Fibroblast of pulmonary artery (primary cell): ENCODE data around the gene GPATCH3.
A peak's percentile ranks its signal among the peaks of the same experiment; 100 is the strongest.

ENCODE experiments used
- DNase-seq: peaks from one replicate; pipeline ENCODE4 v3.0.0-alpha.2; 2010; ENCODE audit warnings: low read depth
- H3K4me3 ChIP-seq: replicated peaks from 2 replicates; pipeline ENCODE4 v1.5.1; 2011; ENCODE audit warnings: low read depth, mild to moderate bottlenecking, control low read depth, low read length, moderate library complexity
- TF ChIP-seq, protein P1 (sequence below): IDR thresholded peaks from 2 replicates; pipeline ENCODE4 v1.5.1; 2011; ENCODE audit warnings: mild to moderate bottlenecking, control low read depth, low read length, inconsistent platforms; ENCODE audit errors: missing control alignments

The GPATCH3 gene

GRCh38 chr1:26900815-26901511, 696 bp upstream of the GPATCH3 start:
- TF ChIP-seq, protein P1, sequence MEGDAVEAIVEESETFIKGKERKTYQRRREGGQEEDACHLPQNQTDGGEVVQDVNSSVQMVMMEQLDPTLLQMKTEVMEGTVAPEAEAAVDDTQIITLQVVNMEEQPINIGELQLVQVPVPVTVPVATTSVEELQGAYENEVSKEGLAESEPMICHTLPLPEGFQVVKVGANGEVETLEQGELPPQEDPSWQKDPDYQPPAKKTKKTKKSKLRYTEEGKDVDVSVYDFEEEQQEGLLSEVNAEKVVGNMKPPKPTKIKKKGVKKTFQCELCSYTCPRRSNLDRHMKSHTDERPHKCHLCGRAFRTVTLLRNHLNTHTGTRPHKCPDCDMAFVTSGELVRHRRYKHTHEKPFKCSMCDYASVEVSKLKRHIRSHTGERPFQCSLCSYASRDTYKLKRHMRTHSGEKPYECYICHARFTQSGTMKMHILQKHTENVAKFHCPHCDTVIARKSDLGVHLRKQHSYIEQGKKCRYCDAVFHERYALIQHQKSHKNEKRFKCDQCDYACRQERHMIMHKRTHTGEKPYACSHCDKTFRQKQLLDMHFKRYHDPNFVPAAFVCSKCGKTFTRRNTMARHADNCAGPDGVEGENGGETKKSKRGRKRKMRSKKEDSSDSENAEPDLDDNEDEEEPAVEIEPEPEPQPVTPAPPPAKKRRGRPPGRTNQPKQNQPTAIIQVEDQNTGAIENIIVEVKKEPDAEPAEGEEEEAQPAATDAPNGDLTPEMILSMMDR = no peak
- no peak for DNase-seq
- peak overlapping the region; percentile 85 for H3K4me3 ChIP-seq

DNA sequence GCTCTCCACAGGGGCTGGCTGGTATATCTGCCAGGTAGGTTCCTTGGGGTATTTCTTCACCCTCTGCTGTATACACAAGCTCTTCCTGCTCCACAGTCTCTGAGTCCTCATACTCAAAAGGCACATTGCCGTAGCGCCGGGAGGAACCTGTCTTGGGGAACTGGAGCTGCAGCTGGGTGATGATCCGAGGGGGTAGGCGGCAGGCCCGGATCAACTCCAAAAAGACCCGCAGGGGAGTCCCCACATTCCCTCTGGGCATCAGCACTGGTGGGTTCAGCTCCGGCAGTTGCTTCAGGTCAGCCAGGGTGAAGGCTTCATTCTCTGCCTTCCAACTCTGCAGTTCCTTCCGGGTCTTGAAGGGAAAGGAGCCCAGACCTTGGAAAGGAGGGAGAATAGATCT, 2.9 kb downstream of the GPATCH3 start:
- DNase-seq = no peak
- no peak overlapping the region for H3K4me3 ChIP-seq
- TF ChIP-seq, protein P1 = no peak

- no peak overlapping the region for H3K4me3 ChIP-seq
- TF ChIP-seq, protein P1 = no peak
- DNase-seq = no peak
Observed at GRCh38 chr1:26894263-26894662, 6.0 kb downstream of the GPATCH3 start.

DNA sequence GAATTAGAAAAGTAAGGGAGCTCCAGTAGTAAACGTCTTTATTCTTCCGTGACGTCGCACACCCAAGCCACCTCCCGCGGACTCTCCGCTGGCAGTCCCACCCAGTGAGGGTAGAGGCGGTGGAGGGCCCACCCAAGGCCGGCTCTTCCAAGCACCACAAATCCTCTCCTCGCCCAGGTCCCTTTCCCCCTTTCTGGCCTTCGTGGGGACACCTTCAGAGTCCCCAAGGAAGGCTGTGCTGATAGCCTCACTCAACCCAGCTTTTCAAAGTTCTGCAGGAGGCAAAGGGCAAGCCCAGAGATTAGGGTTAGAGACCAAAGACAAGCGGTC, 9.8 kb downstream of the GPATCH3 start:
- TF ChIP-seq, protein P1 = no peak
- peak overlapping the region; percentile 74 for H3K4me3 ChIP-seq
- no peak for DNase-seq

DNA sequence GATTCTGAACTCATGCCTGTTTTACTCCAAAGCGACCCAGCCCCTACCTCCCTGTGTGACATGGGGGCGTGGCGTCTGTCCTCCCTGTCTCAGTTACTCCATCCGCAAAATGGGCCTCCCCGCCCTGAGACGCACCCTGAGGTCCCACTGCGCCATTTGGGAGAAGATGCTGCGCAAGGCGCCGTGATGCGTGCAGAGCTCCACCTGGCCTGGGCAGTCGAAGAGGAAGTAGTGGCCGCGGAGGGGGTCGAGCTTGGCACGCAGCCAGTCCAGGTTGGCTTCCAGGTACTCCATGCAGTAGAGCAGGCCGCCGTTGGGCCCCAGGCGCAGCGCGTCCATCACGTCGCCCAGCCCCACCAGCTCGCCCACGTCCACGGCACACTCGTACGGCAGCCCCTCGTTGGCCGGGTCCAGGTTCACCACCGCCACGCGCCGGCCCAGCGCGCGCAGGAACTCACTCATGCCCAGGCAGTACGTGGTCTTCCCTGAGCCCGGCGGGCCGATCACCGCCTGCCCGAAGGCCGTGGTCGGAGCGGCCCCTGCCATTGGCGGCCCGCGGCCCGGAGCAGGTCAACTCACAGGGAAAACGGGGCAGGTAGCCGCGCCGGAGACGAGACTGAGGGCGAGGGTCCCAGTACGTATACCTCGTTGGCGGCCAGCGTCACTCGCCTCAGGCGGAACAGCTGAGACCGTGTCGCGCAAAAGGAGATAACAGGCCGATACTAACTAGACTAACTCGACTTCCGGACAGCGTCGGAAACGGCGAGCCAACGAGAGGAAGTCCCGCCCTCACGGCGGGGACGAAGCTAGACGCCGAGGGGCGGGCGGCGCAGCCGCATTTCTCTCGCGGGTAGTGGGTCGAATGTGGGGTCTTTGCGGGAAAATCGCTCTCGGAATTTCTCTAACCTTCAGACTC, 10.5 kb downstream of the GPATCH3 start, which contains the start of gene GPN2:
GPN2 (minus strand) TSS at position 733 of the 916 bp plus-strand sequence; CDS start at position 546, 187 bp downstream.
- TF ChIP-seq, protein P1 = no peak
- H3K4me3 ChIP-seq = peak within 1 kb of the TSS; percentile 74
- DNase-seq = peak; percentile 77

GRCh38 chr1:26888231-26888630, 12.0 kb downstream of the GPATCH3 start:
- DNase-seq = no peak
- TF ChIP-seq, protein P1 = no peak
- H3K4me3 ChIP-seq = no peak overlapping the region
